HCT116 (cell line): ENCODE results near the gene STIM2.

Experiments used
- CTCF ChIP-seq, 3 experiments: fragments of 200-600 bp in 1 of 3; sonication (generic) in 1 of 3; IDR thresholded peaks in 2 of 3; conservative IDR thresholded peaks in 1 of 3; 2 replicates each; pipeline ENCODE4 v1.5.1; 2012 to 2017; ENCODE audit warnings: low read depth in 2 of 3, low read length in 2 of 3, antibody characterized with exemption in 1 of 3, borderline replicate concordance in 1 of 3, control low read depth in 1 of 3, mild to moderate bottlenecking in 1 of 3, mixed read lengths in 1 of 3, mixed run types in 1 of 3, moderate library complexity in 1 of 3; ENCODE audit not compliant: insufficient read depth in 1 of 3
- POLR2AphosphoS5 ChIP-seq: IDR thresholded peaks from 2 replicates; pipeline ENCODE4 v1.6.1; 2011; ENCODE audit warnings: mild to moderate bottlenecking, low read depth, low read length, moderate library complexity

GRCh38 chr4:26942871-26943270 lies 82.2 kb downstream of the STIM2 start:
- TF ChIP-seq POLR2AphosphoS5 (no peak), CTCF (IDR thresholded peaks at IDR 0.05 in 2 of 3, conservative IDR thresholded peaks at IDR 0.05 in 1 of 3; ENCODE audit: borderline replicate concordance in 1 of 3, insufficient read depth in 1 of 3, low read depth in 2 of 3, low read length in 2 of 3) (no peak)
